GM19193 (cell line): ENCODE data around the gene ZBED5.

Source experiments
- POLR2A ChIP-seq: IDR thresholded peaks from 4 replicates; pipeline ENCODE4 v1.6.1; 2011; ENCODE audit not compliant: insufficient read depth, insufficient read length; ENCODE audit errors: extremely low read depth

The ZBED5 gene

GRCh38 chr11:10857709-10858438 lies at the start of gene ZBED5:
TSS of gene ZBED5 (minus strand) at chr11:10858053. CDS start at chr11:10854945, 3,108 bp downstream.
- peak; percentile 86 for TF ChIP-seq POLR2A

- no peak for TF ChIP-seq POLR2A
Observed at GRCh38 chr11:10906521-10906920, 48.7 kb upstream of the ZBED5 start.

- TF ChIP-seq POLR2A = no peak
Observed at GRCh38 chr11:10902301-10903063, 44.6 kb upstream of the ZBED5 start.

GRCh38 chr11:10900681-10901415 lies 43.0 kb upstream of the ZBED5 start:
- no peak for TF ChIP-seq POLR2A

GRCh38 chr11:10899121-10899830 lies 41.4 kb upstream of the ZBED5 start:
- no peak for TF ChIP-seq POLR2A

DNA sequence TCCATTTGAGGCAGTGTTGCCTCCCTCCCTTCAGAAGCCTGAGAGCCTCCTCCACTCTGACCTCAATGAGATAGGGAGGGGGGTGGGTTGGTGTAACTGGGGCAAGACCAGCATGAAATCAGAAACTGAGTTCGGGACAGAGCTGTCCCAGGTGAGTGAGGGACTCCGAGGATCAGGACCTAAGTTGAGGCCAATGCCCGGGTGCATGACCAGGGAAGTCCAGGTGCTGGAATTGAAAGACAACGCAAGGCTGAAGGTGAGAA lies 40.8 kb upstream of the ZBED5 start:
- no peak for TF ChIP-seq POLR2A

GRCh38 chr11:10898003-10898762 lies 40.3 kb upstream of the ZBED5 start:
- TF ChIP-seq POLR2A = no peak

DNA sequence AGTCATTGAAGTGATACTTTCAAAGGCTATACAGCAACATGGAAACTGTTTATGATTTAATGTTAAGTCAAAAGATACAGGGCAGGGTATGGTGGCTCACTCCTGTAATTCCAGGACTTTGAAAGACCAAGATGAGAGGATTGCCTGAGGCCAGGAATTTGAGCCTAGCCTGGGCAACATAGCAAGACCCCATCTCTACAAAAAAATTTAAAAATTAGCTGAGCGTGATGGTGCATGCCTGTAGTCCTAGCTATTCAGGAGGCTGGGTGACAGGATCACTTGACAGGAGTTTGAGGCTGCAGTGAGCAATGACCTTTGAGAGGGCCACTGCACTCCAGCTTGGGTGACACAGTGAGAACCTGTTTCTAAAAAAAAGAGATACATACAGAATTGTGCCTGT lies 39.3 kb upstream of the ZBED5 start:
- no peak for TF ChIP-seq POLR2A

DNA sequence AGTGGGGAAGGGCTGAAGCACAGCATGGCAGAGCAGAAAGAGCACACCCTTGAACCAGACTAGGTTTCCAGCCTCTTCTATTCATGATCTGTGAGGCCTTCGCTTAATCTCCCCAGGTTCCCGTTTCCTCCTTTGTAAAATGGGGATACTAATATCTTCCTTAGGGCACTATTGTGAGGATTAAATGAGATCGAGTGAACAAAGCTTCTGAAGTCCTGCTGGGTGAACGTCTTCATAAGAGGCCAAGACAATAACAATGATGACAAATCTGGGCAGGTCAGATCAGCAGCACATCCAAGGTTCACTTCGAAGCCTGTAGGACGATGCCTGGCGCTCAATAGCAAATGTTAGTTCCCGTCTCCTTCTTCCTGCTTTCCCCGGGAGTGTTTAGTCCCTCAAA lies 38.6 kb upstream of the ZBED5 start:
- TF ChIP-seq POLR2A = no peak

DNA sequence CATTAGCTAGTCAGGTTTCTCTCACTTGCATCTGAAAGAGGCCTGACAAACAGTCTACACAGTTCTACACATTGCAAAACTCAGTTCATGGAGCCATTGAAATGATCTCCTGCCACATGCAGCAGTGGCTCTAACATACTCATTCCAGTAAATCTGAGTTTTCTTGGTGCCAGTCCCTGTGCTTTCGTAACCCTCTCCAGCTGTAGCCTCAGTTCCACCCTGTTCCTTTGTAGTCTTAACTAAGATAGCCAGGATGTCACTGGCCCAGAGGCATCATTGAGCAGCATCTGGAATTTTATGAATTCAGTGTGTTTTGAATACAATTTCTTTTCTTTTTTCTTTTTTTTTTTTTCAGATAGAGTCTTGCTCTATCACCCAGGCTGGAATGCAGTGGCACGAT lies 37.4 kb upstream of the ZBED5 start:
- no peak for TF ChIP-seq POLR2A

DNA sequence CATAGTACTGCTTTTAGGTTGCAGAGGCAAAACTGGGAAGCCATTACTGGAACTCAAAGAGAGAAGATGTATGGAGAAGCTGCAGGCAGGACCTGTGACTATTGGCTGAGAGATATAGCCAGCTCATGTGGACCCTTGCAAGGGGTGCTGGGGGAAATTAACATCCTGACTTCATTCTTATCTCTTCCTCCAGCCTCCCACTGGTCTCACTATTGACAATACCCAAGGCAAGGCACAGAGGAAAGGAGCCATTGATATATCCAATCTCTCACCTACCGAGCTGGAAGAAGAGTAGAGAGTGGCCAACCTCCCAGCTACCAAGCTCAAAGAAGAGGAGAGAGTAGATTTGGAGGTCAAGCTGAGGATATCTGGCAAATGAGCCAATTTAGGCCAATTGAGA lies 36.8 kb upstream of the ZBED5 start:
- no peak for TF ChIP-seq POLR2A

- TF ChIP-seq POLR2A = no peak
Observed at GRCh38 chr11:10893714-10894151, 35.9 kb upstream of the ZBED5 start.

DNA sequence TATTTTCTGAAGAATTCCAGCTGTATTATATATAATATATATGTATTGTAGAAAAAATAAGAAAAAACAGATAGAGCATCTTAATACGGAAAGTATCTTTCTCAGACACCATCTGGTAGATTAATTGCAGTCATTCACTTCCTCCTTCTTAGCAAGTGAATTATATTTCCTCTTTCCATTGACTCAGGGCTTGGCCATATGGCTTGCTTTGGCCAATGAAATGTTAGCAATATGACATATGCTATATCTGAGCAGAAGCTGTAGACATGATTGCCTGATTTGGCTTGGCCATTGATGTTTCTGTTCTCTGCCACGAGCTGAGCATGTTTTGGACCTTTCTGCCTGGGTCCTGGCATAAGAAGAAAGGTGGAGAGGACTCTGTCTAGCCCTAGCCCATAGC lies 34.4 kb upstream of the ZBED5 start:
- no peak for TF ChIP-seq POLR2A

GRCh38 chr11:10891151-10891720 lies 33.4 kb upstream of the ZBED5 start:
- no peak for TF ChIP-seq POLR2A
